Spleen (tissue), 3 donors: ENCODE measurements around the gene CLASRP.

Experiments
- POLR2A ChIP-seq, 3 donors: fragments of 450-650 bp; IDR thresholded peaks; one replicate each; pipeline ENCODE4 v1.5.1; 2017; ENCODE audit warnings: antibody characterized with exemption in 3 of 3, mild to moderate bottlenecking in 1 of 3
- POLR2AphosphoS5 ChIP-seq, 3 donors: sonication (generic); formaldehyde crosslinking; IDR thresholded peaks; one replicate each; pipeline ENCODE4 v1.5.1; 2017; ENCODE audit warnings: antibody characterized with exemption in 3 of 3

GRCh38 chr19:45099467-45100191, 60.8 kb downstream of the CLASRP start:
- no peak for TF ChIP-seq POLR2AphosphoS5 (IDR thresholded peaks at IDR 0.05)
- TF ChIP-seq POLR2A (IDR thresholded peaks at IDR 0.05), result no peak
